ENCODE results near the gene ZNF41. TPM values are rescaled to one million over a fixed set of nuclear protein-coding genes. Genes with fewer than 3 reads are reported as not detected.

Gene ZNF41
- total and polyA plus RNA-seq, 2 of the 8 experiments (the other 6 are each of a cell fraction or from before 2014, with no cell fraction given) = 1.8 to 5.3 TPM

DNA sequence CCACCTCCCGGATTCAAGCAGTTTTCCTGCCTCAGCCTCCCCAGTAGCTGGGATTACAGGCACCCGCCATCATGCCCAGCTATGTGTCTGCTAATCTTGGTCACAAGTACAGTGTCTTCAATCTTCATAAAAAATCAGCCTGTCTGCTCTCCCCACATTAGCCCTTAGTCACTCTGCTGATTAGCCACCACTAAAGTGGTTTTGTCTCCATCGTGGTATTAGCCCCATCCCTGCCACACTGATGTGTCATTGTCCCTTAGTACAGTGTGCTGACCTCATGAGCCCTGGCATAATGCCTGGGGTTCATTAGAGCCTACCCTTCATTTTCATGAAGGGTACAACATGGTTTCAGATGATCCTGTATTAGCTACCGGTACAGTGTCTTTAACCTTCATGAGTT, 62.8 kb downstream of the ZNF41 start (continued):
- no peak for TF ChIP-seq SUZ12 (IDR thresholded peaks at IDR 0.05; ENCODE audit: low read length)
- no peak for TF ChIP-seq POU5F1 (IDR thresholded peaks at IDR 0.05; ENCODE audit: low read depth, low read length)
- no peak for TF ChIP-seq JUND (IDR thresholded peaks at IDR 0.05; ENCODE audit: low read length)
- TF ChIP-seq SRF (IDR thresholded peaks at IDR 0.05; ENCODE audit: low read depth, low read length) = no peak

All from H1 (cell line).